HEK293 (cell line): Measurements from ENCODE around the gene KATNAL1.

Experiments used
- ZNF549 ChIP-seq: fragments of 450-650 bp; IDR thresholded peaks from 2 replicates; pipeline ENCODE4 v1.5.1; 2018; ENCODE audit warnings: missing biosample characterization, missing genetic modification characterization, mild to moderate bottlenecking, inconsistent platforms, moderate library complexity
- TF ChIP-seq, protein P1 (sequence below): fragments of 450-650 bp; formaldehyde crosslinking; IDR thresholded peaks from 2 replicates; pipeline ENCODE4 v1.5.1; 2016; ENCODE audit warnings: missing biosample characterization, missing genetic modification characterization

DNA sequence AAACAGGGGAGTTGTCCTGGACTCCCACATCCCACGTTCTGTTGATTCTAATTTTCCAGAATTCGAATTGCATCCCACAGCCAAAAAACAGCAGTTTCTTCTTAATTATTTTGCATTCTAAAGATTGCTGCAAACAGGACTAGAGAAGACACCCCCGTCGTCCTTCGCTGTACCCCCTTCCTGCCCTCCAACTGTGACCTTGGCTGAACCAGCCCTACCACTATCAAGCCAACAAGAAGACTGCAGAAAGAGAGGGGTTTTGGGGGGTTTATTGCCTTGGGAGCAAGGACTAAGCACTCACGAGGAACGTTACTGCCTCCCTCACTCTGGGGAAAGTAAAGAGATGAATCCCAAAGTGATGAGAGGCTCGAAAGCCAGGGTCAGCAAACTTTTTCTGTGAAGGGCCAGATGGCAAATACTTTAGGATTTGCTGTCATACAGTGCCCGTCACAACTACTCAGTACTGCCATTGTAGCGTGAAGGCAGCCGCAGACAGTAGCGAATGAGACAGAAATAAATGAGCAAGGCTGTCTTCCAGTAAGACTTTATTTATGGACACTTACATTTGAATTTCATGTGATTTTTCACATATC lies 32.5 kb upstream of the KATNAL1 start:
- TF ChIP-seq, protein P1, sequence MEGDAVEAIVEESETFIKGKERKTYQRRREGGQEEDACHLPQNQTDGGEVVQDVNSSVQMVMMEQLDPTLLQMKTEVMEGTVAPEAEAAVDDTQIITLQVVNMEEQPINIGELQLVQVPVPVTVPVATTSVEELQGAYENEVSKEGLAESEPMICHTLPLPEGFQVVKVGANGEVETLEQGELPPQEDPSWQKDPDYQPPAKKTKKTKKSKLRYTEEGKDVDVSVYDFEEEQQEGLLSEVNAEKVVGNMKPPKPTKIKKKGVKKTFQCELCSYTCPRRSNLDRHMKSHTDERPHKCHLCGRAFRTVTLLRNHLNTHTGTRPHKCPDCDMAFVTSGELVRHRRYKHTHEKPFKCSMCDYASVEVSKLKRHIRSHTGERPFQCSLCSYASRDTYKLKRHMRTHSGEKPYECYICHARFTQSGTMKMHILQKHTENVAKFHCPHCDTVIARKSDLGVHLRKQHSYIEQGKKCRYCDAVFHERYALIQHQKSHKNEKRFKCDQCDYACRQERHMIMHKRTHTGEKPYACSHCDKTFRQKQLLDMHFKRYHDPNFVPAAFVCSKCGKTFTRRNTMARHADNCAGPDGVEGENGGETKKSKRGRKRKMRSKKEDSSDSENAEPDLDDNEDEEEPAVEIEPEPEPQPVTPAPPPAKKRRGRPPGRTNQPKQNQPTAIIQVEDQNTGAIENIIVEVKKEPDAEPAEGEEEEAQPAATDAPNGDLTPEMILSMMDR (tag by site-specific recombination): no peak
- TF ChIP-seq ZNF549 (tag by site-specific recombination): no peak
